Measurements from ENCODE around the gene BCO1.

DNA sequence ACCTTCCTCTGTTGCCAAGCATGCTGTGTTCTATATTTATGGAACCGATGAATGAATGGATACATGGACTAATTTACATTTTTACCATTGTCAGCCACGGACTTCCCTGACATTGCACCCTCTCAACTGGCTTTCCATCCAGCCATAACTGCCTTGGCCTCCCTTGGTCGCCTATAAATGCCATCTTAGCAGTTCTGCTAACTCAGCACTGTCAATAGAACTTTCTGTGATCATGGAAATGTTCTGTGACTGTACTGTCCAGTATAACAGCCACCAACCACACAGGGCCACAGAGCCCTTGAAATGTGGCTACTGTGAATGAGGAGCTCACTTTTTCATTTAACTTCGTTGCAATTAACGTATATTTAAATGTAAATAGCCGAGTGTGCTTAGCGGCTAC, 8.7 kb upstream of the BCO1 start:
- TF ChIP-seq, protein P1, sequence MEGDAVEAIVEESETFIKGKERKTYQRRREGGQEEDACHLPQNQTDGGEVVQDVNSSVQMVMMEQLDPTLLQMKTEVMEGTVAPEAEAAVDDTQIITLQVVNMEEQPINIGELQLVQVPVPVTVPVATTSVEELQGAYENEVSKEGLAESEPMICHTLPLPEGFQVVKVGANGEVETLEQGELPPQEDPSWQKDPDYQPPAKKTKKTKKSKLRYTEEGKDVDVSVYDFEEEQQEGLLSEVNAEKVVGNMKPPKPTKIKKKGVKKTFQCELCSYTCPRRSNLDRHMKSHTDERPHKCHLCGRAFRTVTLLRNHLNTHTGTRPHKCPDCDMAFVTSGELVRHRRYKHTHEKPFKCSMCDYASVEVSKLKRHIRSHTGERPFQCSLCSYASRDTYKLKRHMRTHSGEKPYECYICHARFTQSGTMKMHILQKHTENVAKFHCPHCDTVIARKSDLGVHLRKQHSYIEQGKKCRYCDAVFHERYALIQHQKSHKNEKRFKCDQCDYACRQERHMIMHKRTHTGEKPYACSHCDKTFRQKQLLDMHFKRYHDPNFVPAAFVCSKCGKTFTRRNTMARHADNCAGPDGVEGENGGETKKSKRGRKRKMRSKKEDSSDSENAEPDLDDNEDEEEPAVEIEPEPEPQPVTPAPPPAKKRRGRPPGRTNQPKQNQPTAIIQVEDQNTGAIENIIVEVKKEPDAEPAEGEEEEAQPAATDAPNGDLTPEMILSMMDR (IDR thresholded peaks at IDR 0.05), result no peak
- TF ChIP-seq EZH2 (IDR thresholded peaks at IDR 0.05) (no peak), EZH2phosphoT487 (IDR thresholded peaks at IDR 0.05) (no peak)

Data from neural progenitor cell (in vitro differentiated cells).